Dedifferentiated amniotic fluid mesenchymal stem cell (primary cell): ENCODE measurements around the gene PTPRT.

ENCODE experiments used
- DNase-seq: peaks from one replicate; pipeline ENCODE4 v3.0.0-alpha.2; 2016; ENCODE audit errors: extremely low spot score

Gene PTPRT

DNA sequence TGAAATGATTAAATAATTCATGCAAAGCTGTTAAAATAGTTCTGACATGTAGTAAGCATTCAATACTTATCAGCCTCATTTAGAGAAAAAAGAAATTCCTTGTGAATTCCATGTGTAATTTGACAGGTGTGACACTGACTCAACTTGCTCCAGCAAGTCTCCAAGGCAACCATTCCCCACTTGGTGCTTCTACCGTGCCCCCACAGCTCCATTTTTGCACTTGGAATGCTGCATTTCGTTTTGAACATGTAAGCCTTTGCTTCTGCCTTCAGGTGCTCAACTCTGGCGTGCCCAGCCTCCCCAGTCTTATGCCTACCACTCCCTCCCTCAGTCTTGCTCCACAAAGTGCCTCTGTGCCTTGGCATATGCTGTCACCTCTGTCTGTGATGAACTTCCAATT, 810.9 kb downstream of the PTPRT start:
- DNase-seq = no peak

DNA sequence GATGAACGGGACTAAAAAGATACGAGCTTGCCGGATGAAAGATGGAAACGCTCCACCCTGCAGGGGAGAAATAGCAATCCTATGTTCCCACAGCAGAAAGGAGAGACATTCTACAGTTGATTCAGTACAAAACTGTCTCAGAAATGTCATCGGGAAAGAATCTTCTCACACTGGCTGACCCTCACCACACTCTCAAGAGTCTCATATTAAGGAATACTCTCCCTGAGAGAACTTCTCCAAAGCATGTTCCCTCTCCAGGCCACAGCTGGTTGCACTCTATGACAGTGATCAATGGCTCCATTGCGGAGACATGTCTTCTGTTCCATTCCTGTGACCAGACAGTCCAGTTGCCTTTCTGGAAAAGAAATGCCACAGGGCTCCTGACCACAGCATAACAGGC, 813.6 kb downstream of the PTPRT start:
- DNase-seq = no peak

DNA sequence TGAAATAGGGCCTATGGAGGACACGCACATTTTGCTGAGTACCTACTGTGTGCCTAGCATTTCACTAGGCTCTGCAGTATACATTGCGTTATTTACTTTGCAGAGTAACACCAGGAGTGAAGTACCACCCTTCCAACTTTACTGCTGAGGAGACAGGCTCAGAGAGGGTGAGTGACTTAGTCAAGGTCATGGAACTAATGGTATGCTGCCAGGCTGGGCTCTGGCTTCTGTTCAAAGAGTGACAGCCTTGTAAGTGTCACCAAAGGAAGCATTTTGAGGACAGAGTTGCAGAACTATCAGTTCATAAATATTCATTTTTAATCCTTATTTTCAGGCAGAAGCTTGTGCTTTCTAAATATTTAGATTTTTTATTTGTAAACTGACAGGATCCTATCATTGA, 816.7 kb downstream of the PTPRT start:
- DNase-seq = no peak

DNA sequence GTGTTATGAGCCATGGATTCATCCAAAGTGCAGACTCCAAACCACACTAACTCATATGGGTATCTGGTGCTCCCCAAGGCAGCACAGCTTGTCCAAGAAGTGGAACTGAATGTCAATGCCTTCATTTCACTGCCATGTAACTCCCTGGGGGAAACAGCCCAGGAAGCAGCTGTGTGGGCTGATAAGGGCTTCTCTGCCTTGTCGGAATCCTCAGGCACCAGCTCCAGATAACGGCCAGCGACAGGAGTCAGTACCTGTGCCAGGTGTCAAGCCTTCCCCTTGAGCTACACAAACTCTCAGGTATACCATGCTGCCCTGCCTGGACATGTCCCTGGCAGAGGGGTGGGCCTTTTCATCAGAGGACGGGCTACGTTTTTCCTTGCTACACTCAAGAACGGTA, 819.6 kb downstream of the PTPRT start:
- no peak for DNase-seq

DNA sequence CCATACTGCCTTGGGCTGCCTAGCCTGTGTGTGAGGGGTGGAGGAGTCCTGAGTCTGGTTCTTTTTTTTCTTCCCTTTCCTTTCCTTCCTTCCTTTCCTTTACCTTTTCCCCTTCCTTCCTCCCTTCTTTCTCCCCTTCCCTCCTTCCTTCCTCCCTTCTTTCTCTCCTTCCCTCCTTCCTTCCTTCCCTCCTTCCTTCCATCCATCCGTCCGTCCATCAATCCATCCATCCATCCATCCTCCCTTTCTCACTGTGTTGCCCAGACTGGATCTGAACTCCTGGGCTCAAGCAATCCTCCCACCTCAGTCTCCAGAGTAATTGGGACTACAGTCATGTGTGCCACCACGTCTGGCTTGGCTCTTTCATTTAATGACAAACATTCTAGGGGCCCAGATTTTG, 820.8 kb downstream of the PTPRT start:
- DNase-seq = no peak

DNA sequence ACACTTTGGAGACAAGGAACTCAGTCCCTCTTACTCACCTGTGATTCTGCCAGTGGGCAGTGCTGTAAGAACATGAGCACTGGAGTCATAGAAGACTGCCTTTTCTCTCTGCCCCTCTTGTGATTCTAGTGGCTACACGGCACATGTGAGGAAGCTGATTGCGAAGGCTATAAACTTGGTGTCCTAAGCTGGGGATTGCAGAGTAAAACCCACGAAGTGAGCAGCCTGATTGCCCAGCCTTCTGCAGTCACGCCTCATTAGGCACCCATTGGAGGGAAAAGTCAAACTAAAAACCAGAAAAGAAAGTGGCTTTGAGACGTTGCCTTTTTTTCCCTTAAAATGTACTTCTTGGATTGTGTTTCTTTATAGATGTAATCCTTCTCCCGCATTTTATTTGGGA, 823.1 kb downstream of the PTPRT start:
- no peak for DNase-seq

DNA sequence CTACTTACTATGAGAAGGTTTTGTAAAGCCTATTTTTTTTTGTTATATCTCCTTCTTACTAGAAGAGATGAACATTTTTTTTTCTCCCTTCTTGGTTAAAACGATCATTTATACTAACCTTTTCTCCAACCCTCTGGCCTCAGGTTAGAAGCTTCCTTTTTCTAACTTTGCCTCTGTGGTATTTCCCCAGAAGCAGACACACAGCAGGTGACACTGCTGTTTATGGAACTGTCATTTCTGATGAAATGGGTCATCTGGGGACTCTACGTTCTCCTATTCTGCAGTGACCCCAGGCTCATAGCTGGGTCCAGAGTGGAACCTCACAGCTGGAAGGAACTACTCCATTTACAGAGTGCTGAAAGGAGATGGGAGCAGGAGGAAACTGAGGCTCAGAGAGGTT, 825.3 kb downstream of the PTPRT start:
- DNase-seq = no peak

DNA sequence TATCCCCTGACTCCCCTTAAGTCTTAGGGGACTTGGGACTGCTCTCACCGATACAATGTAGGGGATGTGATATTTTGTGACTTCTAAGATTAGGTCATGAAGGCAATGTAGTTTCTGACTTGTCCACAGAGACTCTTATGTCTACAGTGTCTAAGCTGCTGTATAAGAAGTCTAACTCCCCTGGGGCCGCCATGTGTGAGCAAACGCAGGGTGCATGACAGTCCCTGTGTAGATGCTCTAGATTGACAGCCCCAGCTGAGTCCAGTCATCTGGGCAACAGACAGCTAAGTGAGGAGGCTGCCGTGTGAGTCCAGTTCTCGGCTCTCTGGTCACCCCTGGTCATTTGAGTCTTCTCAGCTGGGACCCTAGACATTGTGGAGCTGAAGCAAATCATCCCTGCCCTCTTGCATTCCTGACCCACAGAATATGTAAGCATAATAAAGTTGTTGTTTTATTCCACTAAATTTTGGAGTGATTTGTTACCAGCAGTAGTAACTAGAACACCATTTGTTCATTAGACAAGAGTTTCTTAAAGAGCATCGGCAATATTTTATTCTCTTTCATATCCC, 828.2 kb downstream of the PTPRT start:
- DNase-seq = no peak

DNA sequence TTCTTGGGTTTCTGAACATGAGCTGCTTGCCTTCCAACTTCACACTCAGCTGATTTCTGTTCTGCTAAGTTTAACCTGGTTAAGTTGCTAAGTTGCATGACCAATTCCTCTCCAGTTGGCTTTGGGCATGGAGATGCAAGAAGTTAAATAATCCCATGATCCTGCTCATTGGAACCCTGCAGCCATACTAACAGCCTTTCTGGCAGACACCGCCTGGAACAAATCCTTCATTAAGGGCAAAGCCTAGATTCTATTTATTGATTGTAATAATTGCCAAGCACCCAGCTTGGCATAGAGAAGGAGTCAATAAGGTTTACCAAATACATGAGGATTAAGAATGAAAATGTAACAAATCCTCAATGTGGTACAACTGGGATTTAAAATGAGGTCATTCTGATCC, 829.1 kb downstream of the PTPRT start:
- no peak for DNase-seq

DNA sequence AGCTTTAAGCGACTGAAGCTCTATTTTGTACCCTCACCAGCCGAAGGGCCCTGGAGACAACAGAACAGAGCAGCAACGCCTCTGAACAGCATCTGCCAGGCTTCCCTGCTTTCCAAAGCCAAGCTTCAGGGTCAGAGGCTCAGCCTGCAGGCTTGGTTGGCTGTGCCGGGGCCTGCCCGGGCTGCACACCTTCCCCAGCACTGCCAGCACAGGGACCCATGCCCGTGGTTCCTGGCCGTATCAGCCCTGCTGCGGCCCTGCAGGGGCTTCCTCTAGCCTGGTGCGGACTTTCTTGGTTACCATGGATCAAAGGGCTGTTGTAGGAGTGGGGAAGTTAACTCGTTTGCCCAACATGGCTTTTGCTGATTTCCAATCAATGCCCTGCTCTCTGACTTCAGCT, 830.1 kb downstream of the PTPRT start:
- DNase-seq = no peak

DNA sequence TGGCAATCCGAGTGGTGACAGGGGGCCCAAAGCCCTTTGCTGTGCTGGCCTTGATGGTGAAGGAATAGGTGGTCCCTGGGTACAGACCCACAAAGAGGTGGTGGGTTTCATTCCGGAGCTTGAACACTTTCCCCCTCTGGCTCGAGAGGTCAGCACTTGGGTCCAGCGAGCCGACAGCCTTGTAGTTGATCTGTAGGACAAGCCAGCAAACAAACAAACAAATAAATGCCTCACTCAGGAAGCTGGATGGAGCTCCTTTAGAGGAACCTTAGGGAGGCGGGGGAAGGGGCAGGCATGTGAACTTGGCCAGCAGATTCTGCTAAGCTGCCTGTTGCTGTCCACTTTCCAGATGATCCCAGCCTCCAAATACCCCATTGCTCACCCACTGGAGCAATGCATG, 837.6 kb downstream of the PTPRT start:
- DNase-seq = no peak

DNA sequence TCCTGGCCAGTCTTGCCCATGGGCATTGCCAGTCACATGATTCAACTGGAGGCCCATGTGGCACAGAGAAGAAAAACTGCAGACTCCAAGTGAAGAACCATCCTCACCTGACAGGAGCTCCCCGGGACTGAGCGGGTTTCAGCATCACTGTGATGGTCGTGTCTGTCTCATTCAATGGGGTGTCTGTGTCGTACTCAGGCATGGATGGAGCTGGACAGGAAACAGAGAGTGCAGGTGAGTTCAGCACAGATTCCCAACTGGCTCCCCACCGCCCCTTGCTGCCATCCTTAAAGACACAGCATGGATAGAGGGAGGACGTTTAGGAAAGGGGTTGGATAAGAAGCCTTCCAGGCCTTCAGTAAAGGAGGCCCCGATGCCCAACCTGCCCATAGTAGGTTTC, 839.2 kb downstream of the PTPRT start:
- DNase-seq = no peak

DNA sequence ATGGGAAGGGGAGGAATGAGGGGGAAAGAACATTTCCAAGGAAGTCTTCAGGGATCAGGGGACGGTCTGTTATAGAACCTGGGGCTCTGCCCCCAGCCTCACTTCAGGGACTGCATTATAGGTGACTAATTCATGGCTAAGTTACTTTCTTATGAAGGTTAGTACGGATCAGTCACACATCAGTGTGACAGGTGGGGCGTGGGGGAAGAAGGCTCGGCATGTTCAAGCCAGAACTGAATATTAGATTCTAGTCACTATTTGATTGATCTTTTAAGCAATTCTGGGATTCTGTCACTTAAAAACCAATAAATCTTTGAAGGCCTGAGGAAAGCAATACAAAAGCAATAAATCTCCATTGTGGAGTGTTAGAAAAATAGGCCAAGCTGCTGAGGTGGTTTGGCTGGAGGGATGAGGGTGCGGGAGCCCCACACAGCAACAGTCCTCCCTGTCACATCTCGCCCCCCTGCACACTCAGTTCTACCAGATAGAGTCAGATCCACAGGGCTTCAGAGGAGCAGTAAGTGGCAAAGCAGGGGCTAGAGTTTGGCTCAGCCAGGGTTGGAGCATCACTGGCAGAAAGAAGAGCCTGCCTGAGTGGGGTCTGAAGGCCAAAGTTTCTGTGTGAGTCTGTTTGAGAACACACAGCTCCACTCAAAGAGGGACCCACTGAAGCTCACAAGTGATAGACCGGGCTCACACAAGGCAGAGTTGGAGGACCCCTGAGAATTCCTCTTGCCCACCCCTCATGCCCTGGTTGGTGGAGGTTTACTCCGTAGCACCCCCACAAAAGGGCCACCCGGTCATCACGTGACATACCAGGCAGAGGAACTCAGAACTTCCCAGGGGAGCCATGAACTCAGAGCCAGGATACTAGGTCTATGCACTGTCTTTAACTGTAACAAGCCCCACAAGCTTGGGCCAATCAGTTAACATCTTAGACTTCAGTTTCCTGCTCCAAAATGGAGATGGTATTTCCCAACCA, 843.2 kb downstream of the PTPRT start:
- no peak for DNase-seq

DNA sequence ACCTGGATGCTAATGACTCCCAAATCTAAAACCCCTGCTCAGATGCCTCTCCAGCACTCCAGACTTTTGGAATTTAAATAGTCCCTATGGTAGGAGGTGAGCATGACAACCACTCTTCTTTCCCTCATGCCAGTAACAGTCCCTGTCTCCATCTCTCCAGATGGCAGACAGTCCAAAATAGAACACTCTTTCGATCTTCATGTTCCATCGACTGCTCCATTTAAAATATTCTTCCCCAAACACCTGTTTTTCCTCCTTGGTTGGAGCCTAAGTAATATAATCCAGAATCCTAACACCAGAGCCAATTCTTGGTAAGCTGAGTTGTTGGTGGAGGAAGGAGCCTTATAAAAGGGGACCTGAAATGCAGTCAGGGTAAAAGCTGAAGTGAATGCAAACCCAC, 848.1 kb downstream of the PTPRT start:
- no peak for DNase-seq

DNA sequence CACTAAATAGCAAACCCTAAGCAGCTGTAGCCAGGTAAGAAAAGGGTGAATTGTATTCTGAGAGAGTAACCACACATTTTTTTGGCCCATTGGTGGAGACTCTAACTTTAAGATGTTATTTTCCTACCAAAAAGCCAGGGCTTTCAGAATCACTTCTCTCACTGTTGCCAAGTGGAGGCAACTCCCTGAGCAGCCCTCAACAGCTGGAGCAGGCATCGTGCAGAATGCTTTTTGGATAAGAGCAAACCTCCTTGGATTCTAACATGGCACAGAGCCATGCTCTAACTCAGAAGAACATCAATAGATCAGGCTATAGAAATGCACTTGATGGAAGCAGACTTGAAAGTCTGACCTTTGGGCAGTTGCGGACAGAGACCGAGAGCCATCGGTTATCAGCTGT, 849.3 kb downstream of the PTPRT start:
- DNase-seq = no peak

DNA sequence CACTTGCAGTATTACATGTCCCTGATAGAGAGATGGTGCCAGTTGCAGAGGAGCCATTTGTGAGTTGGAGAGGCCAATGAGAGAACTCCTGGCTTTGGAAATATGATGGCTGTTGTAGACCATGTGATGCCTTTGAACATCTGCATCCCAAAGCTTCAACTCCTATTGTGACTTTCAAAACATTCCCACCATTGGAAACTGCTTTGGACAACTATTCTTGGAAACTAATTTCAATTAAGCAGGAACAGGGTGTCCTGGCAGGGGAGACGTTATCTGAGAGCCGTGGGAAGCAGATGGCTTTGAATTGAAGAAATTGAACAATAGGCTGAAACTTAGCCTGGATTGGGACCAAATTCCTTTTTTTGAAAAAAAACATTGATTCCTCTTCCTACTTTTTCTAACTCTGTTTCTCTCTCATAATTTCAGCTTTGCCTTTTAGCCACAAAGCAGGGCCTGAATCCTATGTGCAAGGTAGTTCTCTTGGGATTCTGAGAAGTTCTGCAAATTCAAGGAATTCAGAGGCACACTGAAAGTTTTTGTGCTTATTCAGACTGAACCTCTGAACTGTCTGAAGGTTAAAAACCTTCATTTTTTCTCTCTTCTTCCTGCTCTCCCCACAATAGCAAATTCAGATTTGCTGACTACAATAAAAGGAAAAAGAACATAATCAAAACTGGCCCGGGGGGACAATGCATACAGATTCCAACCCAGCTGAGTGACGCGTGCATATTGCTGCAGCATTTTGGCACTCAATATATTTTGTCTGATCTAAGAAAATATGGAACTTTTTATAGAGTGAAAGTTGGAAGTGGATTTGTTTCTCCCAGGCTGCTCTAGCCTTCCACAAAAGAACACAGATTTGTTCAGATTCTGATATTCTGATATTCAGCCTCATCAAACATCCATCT, 851.2 kb downstream of the PTPRT start:
- no peak for DNase-seq

DNA sequence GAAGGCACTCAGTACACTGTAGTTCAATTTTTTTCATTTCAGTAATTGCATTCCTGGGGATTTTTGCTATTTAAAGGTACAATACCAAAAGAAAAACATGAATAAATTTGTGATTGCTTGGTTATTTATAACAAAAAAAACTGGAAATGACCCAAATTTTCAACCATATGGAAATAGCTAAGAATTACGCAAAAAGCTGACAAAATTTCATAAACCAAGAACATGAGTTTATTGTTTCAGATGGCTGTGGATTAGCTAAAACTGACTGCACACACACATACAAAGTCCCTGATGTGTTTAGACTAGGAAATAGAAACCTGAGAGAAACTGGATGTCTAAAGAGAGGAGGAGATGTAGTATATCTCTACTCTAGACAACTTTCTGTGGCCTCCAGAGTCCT, 853.1 kb downstream of the PTPRT start:
- no peak for DNase-seq

DNA sequence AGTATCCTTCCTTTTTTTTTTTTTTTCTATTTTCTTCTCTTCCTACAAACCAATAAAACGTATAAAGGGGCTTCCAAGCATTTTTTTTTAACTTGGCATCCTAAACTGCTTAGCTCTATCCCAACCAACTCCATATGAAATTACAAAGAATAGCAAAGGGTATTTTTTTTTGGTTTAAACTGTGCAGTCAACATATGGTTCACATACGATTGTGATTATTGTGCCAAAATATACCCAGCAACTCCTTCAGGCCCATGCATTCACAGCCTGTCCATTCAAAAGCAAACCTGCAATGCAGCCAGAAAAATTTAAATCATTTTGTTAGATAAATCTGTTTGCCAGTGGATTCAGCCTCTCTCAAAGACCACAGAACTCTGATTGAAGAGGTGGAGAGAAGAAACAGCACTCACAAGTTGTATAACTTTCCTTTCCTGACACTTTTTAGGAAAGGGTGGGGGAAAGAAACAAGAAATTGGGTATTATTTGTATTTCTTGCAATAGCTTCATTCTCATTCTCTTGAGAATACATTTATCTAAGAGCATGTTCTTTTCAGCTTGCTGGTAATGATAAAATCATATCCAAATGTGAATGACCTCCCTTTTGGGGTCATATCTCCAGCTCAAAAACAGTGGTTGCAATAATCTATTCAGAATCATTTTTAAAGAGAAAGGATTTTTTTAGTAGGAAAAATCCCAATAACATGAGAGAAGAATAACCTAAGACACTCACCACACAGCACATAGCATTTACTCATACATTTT, 870.3 kb downstream of the PTPRT start:
- no peak for DNase-seq

DNA sequence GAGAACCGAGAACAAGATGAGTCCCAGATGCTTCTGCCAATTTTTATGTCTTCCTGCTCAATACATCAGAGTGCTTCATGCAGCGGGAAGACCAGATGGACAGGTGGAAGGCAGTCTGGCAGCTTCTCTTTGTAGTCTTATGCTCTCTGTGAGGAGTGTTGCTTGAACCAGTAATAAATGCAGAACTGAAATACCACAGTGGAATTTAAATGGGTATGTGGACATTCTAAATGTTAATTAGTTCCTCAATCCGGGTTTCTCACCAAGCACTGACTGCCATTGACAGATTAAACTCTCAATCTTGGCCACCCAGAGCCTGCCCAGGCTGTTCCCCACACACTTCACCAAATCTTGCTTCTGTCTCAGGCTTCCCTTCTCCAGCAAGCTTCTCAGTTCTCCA, 876.0 kb downstream of the PTPRT start:
- no peak for DNase-seq

DNA sequence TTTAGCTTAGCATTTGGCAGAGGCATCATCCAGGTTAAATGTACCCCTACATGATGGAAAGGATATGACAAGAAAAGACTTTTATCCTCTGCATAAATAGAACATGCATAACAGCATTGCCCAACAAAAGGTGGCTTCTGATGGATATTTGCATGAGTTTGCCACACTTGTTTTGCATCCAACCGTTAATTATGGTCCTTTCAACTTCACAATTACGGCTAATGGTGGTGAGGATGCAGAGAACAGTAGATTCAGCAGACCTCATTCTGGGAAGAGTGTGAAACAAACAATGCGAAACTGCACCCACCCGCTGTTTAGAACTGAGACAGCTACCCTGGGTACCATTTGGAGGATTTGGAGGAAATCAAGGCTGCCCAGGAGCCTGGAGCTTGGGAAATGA, 880.7 kb downstream of the PTPRT start:
- DNase-seq = no peak

DNA sequence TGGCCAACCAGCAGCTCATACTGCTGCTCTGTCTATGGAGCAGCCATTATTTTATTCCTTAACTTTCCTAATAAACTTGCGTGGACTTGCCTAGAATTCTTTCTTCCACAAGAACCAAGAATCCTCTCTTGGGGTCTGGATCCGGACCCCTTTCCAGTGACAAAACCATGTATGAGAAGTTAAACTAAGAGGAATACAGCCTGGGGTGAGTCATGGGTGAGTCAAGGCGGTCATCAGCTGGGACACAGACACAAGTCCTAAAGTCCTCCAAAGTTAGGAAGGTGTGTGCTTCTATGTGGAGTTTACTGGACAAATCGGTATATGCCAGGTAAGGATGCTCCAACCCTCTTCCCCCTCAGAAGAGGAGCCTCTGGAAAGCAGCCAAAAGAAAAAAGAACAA, 881.5 kb downstream of the PTPRT start:
- no peak for DNase-seq

DNA sequence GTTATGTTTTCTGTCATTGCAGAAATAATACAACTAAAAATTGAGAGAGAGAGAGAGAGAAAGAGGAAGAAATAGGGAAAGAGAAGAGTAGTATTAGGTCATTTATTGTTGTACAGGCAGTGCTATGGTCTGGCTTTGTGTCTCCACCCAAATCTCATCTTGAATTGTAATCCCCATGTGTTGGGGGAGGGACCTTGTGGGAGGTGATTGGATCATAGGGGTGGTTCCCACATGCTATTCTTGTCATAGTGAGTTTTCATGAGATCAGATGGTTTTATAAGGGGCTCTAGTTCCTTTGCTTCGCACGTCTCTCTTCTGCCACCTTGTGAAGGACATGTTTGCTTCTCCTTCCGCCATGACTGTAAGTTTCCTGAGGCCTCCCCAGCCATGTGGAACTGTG, 894.1 kb downstream of the PTPRT start:
- no peak for DNase-seq
